HG03439 (cell line): Measurements from ENCODE around the gene ASTN2.

ENCODE experiments used
- ATAC-seq: cut with Tn5 transposase; IDR thresholded peaks from one replicate; pipeline ENCODE4 v1.9.1; 2021; ENCODE audit warnings: mild to moderate bottlenecking, moderate library complexity; ENCODE audit not compliant: unreplicated experiment

The ASTN2 gene

GRCh38 chr9:116980582-116981120 is 434.2 kb downstream of the ASTN2 start:
- ATAC-seq: no peak

- ATAC-seq: no peak
Observed at GRCh38 chr9:116979456-116979855, 435.4 kb downstream of the ASTN2 start.

GRCh38 chr9:116978155-116978554 is 436.7 kb downstream of the ASTN2 start:
- no peak for ATAC-seq

- no peak for ATAC-seq
Observed at GRCh38 chr9:116975126-116975525, 439.7 kb downstream of the ASTN2 start.

GRCh38 chr9:116966199-116966598 is 448.7 kb downstream of the ASTN2 start:
- no peak for ATAC-seq

GRCh38 chr9:116964258-116964657 is 450.6 kb downstream of the ASTN2 start:
- ATAC-seq: no peak

- ATAC-seq: no peak
Observed at GRCh38 chr9:116959809-116960208, 455.0 kb downstream of the ASTN2 start.

GRCh38 chr9:116958881-116959280 is 456.0 kb downstream of the ASTN2 start:
- no peak for ATAC-seq

- ATAC-seq: no peak
Observed at GRCh38 chr9:116954731-116955130, 460.1 kb downstream of the ASTN2 start.

- no peak for ATAC-seq
Observed at GRCh38 chr9:116953271-116953670, 461.6 kb downstream of the ASTN2 start.

- ATAC-seq: no peak
Observed at GRCh38 chr9:116952436-116952810, 462.4 kb downstream of the ASTN2 start.

GRCh38 chr9:116951588-116952435 is 463.0 kb downstream of the ASTN2 start:
- peak; percentile 79 for ATAC-seq

GRCh38 chr9:116945817-116946216 is 469.0 kb downstream of the ASTN2 start:
- ATAC-seq: no peak

GRCh38 chr9:116944714-116945534 is 469.9 kb downstream of the ASTN2 start:
- ATAC-seq: no peak

GRCh38 chr9:116943970-116944369 is 470.9 kb downstream of the ASTN2 start:
- no peak for ATAC-seq

- ATAC-seq: peak; percentile 40
Observed at GRCh38 chr9:116942593-116943061, 472.2 kb downstream of the ASTN2 start.

GRCh38 chr9:116941266-116941665 is 473.6 kb downstream of the ASTN2 start:
- no peak for ATAC-seq

- ATAC-seq: no peak
Observed at GRCh38 chr9:116940614-116941215, 474.1 kb downstream of the ASTN2 start.

- ATAC-seq: no peak
Observed at GRCh38 chr9:116939614-116940013, 475.2 kb downstream of the ASTN2 start.

- no peak for ATAC-seq
Observed at GRCh38 chr9:116939161-116939560, 475.7 kb downstream of the ASTN2 start.

- no peak for ATAC-seq
Observed at GRCh38 chr9:116937361-116937760, 477.5 kb downstream of the ASTN2 start.
